NCI-H446 treated with DMSO at 0.1 percent for 48 hours (cell line): ENCODE data around the gene KIR3DL3.
"Not testable (repeated sequence)": the region's sequence is repeated elsewhere in the genome, so short reads cannot be mapped to it uniquely, and the experiment has no call there.

ENCODE experiments used
- DNase-seq: peaks from one replicate; lab custom pipeline; 2025; lab: John Stamatoyannopoulos, UW

Gene KIR3DL3

GRCh38 chr19:54782916-54783315 is 58.7 kb downstream of the KIR3DL3 start:
- DNase-seq = not testable (repeated sequence)
